HEK293 (cell line): ENCODE results near the gene CABP4.

ENCODE experiments used
- CTCF ChIA-PET: fragments of 350-600 bp; formaldehyde crosslinking; extraction: SDS; loops from one replicate; lab custom pipeline; 2021; ENCODE audit warnings: antibody characterized with exemption; lab: Yijun Ruan, JAX
- POLR2A ChIA-PET: fragments of 300-600 bp; formaldehyde crosslinking; extraction: SDS; loops from one replicate; lab custom pipeline; 2020; ENCODE audit warnings: antibody characterized with exemption, inconsistent platforms; lab: Yijun Ruan, JAX
- H3K27ac ChIP-seq: fragments of 200-500 bp; sonication (Bioruptor generic); 2 replicates; pipeline ENCODE4 v1.5.1; 2014; ENCODE audit warnings: low read depth, low read length, control low read depth, inconsistent platforms; ENCODE audit errors: extremely low read depth
- H3K36me3 ChIP-seq, 2 experiments: fragments of 200-500 bp in 1 of 2; sonication (Bioruptor generic) in 1 of 2; 1 replicate in 1 of 2; 2 replicates in 1 of 2; pipeline ENCODE4 v1.5.1; 2014 to 2017; ENCODE audit warnings: inconsistent platforms in 2 of 2, low read length in 2 of 2; ENCODE audit not compliant: control insufficient read depth in 2 of 2, insufficient read depth in 1 of 2
- H3K4me1 ChIP-seq: fragments of 200-500 bp; sonication (Bioruptor generic); 2 replicates; pipeline ENCODE4 v1.5.1; 2014; ENCODE audit warnings: mild to moderate bottlenecking, low read length, inconsistent platforms; ENCODE audit not compliant: control insufficient read depth, insufficient read depth
- H3K4me3 ChIP-seq: 2 replicates; pipeline ENCODE4 v1.5.1; 2011; ENCODE audit warnings: low read depth, mild to moderate bottlenecking, control low read depth, low read length, moderate library complexity
- H3K9me3 ChIP-seq: fragments of 200-500 bp; sonication (Bioruptor generic); 2 replicates; pipeline ENCODE4 v1.5.1; 2014; ENCODE audit warnings: low read depth, low read length, inconsistent platforms; ENCODE audit not compliant: control insufficient read depth, insufficient read depth
- BCL11B ChIP-seq: fragments of 450-650 bp; formaldehyde crosslinking; IDR thresholded peaks from 2 replicates; pipeline ENCODE4 v1.5.1; 2016; ENCODE audit warnings: low read depth, missing biosample characterization, missing genetic modification characterization
- PRDM6 ChIP-seq: fragments of 450-650 bp; formaldehyde crosslinking; IDR thresholded peaks from 2 replicates; pipeline ENCODE4 v1.5.1; 2017; ENCODE audit warnings: missing biosample characterization, missing genetic modification characterization
- WT1 ChIP-seq: fragments of 450-650 bp; formaldehyde crosslinking; IDR thresholded peaks from 2 replicates; pipeline ENCODE4 v1.5.1; 2016; ENCODE audit warnings: missing biosample characterization, missing genetic modification characterization
- YY2 ChIP-seq: fragments of 450-650 bp; formaldehyde crosslinking; IDR thresholded peaks from 2 replicates; pipeline ENCODE4 v1.5.1; 2016; ENCODE audit warnings: missing biosample characterization, missing genetic modification characterization
- ZBTB26 ChIP-seq: fragments of 450-650 bp; formaldehyde crosslinking; optimal IDR thresholded peaks from 2 replicates; pipeline ENCODE3; 2016; ENCODE audit warnings: missing biosample characterization, mild to moderate bottlenecking, missing genetic modification characterization
- ZIC2 ChIP-seq: fragments of 450-650 bp; formaldehyde crosslinking; IDR thresholded peaks from 2 replicates; pipeline ENCODE4 v1.5.1; 2016; ENCODE audit warnings: missing biosample characterization, missing genetic modification characterization
- ZNF138 ChIP-seq: fragments of 450-650 bp; formaldehyde crosslinking; IDR thresholded peaks from 2 replicates; pipeline ENCODE4 v1.5.1; 2016; ENCODE audit warnings: missing biosample characterization, missing genetic modification characterization, borderline replicate concordance
- ZNF175 ChIP-seq: fragments of 450-650 bp; formaldehyde crosslinking; IDR thresholded peaks from 2 replicates; pipeline ENCODE4 v1.5.1; 2016; ENCODE audit warnings: missing biosample characterization, missing genetic modification characterization
- ZNF19 ChIP-seq: fragments of 450-650 bp; formaldehyde crosslinking; IDR thresholded peaks from 2 replicates; pipeline ENCODE4; 2016; ENCODE audit warnings: missing biosample characterization, missing genetic modification characterization, low read depth
- ZNF202 ChIP-seq: fragments of 450-650 bp; formaldehyde crosslinking; IDR thresholded peaks from 2 replicates; pipeline ENCODE4 v1.5.1; 2016; ENCODE audit warnings: missing biosample characterization, missing genetic modification characterization, borderline replicate concordance
- ZNF24 ChIP-seq: fragments of 450-650 bp; formaldehyde crosslinking; IDR thresholded peaks from 2 replicates; pipeline ENCODE4 v1.5.1; 2016; ENCODE audit warnings: missing biosample characterization, missing genetic modification characterization
- ZNF266 ChIP-seq: fragments of 450-650 bp; formaldehyde crosslinking; IDR thresholded peaks from 2 replicates; pipeline ENCODE4 v1.5.1; 2016; ENCODE audit warnings: missing biosample characterization, missing genetic modification characterization, low read depth
- ZNF280D ChIP-seq: fragments of 450-650 bp; formaldehyde crosslinking; IDR thresholded peaks from 2 replicates; pipeline ENCODE4 v1.5.1; 2016; ENCODE audit warnings: missing biosample characterization, missing genetic modification characterization
- ZNF433 ChIP-seq: fragments of 450-650 bp; formaldehyde crosslinking; IDR thresholded peaks from 2 replicates; pipeline ENCODE4 v1.5.1; 2016; ENCODE audit warnings: missing biosample characterization, missing genetic modification characterization, low read depth
- ZNF513 ChIP-seq: fragments of 450-650 bp; IDR thresholded peaks from 2 replicates; pipeline ENCODE4 v1.5.1; 2018; ENCODE audit warnings: missing biosample characterization, missing genetic modification characterization
- ZNF561 ChIP-seq: fragments of 450-650 bp; IDR thresholded peaks from 2 replicates; pipeline ENCODE4 v1.5.1; 2018; ENCODE audit warnings: missing biosample characterization, missing genetic modification characterization, borderline replicate concordance
- ZNF777 ChIP-seq: fragments of 450-650 bp; formaldehyde crosslinking; IDR thresholded peaks from 2 replicates; pipeline ENCODE4 v1.5.1; 2017; ENCODE audit warnings: missing biosample characterization, missing genetic modification characterization, borderline replicate concordance
- ZSCAN16 ChIP-seq: fragments of 450-650 bp; formaldehyde crosslinking; IDR thresholded peaks from 2 replicates; pipeline ENCODE4 v1.5.1; 2016; ENCODE audit warnings: missing biosample characterization, missing genetic modification characterization
- ZSCAN30 ChIP-seq: fragments of 450-650 bp; IDR thresholded peaks from 2 replicates; pipeline ENCODE4 v1.5.1; 2018; ENCODE audit warnings: missing biosample characterization, mild to moderate bottlenecking, missing genetic modification characterization, moderate library complexity
- TF ChIP-seq, protein P1 (sequence below): fragments of 450-650 bp; formaldehyde crosslinking; IDR thresholded peaks from 2 replicates; pipeline ENCODE4 v1.5.1; 2016; ENCODE audit warnings: missing biosample characterization, missing genetic modification characterization
- TF ChIP-seq, protein P2 (sequence below): fragments of 450-650 bp; formaldehyde crosslinking; IDR thresholded peaks from 2 replicates; pipeline ENCODE4 v1.5.1; 2016; ENCODE audit warnings: missing biosample characterization, missing genetic modification characterization
- TF ChIP-seq, protein P3 (sequence below): fragments of 450-650 bp; formaldehyde crosslinking; IDR thresholded peaks from 2 replicates; pipeline ENCODE4 v1.5.1; 2016; ENCODE audit warnings: missing biosample characterization, missing genetic modification characterization

Gene CABP4

DNA sequence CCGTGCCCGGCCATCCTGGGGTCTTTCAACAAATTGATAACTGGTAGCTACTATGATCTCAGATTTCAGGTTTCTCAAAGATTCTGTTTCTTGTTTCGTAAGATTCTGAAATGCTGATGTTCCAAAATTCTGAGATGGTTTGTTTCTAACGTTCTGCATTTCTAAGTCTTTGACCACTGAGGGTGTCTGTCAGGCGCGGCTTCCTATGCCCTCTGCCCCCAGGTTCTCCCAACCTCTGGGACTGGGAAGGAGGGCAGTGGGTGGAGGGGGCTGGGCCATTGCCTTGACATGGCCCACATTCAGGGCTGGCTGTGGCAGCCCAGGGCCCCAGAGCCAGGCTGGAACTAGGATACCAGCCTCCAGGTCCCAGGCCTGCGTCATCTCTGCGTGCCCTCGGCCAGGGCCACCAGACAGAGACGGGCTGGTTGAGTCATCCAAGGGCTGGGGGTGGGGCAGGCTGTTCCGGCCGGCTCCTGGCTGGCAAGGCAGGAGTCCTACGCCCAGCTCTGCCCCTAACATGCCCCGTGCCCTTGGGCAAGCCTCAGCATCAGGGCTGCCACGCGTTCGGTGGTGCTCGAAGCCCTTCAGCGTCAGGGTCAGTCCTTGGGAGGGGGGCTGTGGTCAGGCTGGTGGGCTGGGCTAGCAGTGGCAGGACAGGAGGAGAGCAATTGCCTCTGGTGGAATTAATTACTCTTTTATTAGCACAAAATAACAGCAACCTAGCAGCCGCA is 8.7 kb downstream of the CABP4 start (continued):
- TF ChIP-seq ZNF280D (tag by site-specific recombination) (no peak), ZNF433 (tag by site-specific recombination) (no peak)

DNA sequence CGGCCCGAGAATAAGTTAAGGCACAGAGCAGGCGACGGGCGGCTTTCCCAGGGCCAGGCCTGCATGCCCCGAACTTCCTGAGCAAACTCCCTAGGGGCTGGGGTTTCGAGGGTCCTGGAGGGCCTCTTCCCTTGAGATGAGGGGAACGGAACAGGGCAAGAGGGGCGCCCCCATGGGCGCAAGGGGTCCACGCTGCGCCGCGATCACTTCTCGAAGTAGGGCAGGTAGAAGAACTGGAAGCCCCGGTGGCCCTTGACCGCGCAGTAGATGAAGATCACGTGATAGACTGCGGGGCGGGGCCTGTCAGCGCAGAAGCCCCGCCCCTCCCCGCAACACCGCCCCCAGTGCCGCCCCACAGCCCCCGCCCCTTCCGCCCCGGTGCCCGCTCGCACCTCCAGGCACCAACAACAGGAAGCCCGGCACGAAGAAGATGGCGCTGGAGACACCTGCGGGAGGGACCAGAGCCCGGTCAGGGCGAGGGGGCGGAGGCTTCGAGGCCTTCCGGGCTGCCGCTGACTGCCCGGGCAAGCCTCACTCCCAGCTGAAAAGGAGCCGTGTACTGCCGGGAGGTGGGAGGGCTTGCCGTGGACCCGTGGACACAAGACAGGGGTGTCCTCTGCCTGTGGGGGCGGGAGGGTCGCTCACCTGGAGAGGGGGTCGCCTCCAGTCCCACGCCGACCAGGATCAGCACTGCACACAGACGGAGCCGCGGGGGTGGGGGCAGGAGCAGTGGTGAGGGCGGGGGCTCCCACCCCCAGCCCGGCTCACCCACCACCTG is 9.4 kb downstream of the CABP4 start:
- peak overlapping the region; percentile 74 for H3K4me3 ChIP-seq
- POLR2A ChIA-PET: interaction anchor here (0.6 to 1.6 kb wide), 9 partner anchors 18 to 725 kb away, joined by 3 to 9 read pairs (median 4); partner anchors contain the start of genes AIP, PPP1CA and RAD9A
- CTCF ChIA-PET: interaction anchor here (0.5 to 1.7 kb wide), 6 partner anchors 15 to 203 kb away, joined by 3 to 6 read pairs (median 4); partner anchors contain the start of gene PPP1CA
- H3K27ac ChIP-seq: peak overlapping the region; percentile 61; the same call in 1 of the 2 replicates
- H3K4me1 ChIP-seq: no peaks in the 10 kb centered on the region; the same call in 1 of the 2 replicates
- no peaks in the 10 kb centered on the region for H3K36me3 ChIP-seq
- H3K9me3 ChIP-seq: no peaks in the 10 kb centered on the region
- no peak for TF ChIP-seq ZNF202
- TF ChIP-seq PRDM6: no peak
- TF ChIP-seq ZNF777 (tag by site-specific recombination): no peak
- TF ChIP-seq ZSCAN16: no peak
- no peak for TF ChIP-seq ZIC2
- TF ChIP-seq WT1 (tag by site-specific recombination): no peak
- TF ChIP-seq, protein P1, sequence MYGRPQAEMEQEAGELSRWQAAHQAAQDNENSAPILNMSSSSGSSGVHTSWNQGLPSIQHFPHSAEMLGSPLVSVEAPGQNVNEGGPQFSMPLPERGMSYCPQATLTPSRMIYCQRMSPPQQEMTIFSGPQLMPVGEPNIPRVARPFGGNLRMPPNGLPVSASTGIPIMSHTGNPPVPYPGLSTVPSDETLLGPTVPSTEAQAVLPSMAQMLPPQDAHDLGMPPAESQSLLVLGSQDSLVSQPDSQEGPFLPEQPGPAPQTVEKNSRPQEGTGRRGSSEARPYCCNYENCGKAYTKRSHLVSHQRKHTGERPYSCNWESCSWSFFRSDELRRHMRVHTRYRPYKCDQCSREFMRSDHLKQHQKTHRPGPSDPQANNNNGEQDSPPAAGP (tag by site-specific recombination): 0 out of 2 replicates have a peak, but pooled peaks have one; percentile 47
- peak; percentile 30 for TF ChIP-seq ZBTB26 (tag by site-specific recombination)
- no peak for TF ChIP-seq ZNF266
- TF ChIP-seq, protein P2, sequence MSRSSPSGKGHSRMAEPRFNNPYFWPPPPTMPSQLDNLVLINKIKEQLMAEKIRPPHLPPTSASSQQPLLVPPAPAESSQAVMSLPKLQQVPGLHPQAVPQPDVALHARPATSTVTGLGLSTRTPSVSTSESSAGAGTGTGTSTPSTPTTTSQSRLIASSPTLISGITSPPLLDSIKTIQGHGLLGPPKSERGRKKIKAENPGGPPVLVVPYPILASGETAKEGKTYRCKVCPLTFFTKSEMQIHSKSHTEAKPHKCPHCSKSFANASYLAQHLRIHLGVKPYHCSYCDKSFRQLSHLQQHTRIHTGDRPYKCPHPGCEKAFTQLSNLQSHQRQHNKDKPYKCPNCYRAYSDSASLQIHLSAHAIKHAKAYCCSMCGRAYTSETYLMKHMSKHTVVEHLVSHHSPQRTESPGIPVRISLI: no peak
- TF ChIP-seq ZSCAN30 (tag by site-specific recombination): no peak
- TF ChIP-seq ZNF175 (tag by site-specific recombination): no peak
- no peak for TF ChIP-seq ZNF513 (tag by site-specific recombination)
- no peak for TF ChIP-seq ZNF138 (tag by site-specific recombination)
- TF ChIP-seq ZNF561 (tag by site-specific recombination): no peak
- TF ChIP-seq ZNF24 (tag by site-specific recombination): no peak
- TF ChIP-seq YY2 (tag by site-specific recombination): no peak
- TF ChIP-seq ZNF19 (tag by site-specific recombination): no peak
- TF ChIP-seq BCL11B (tag by site-specific recombination): no peak
- TF ChIP-seq, protein P3, sequence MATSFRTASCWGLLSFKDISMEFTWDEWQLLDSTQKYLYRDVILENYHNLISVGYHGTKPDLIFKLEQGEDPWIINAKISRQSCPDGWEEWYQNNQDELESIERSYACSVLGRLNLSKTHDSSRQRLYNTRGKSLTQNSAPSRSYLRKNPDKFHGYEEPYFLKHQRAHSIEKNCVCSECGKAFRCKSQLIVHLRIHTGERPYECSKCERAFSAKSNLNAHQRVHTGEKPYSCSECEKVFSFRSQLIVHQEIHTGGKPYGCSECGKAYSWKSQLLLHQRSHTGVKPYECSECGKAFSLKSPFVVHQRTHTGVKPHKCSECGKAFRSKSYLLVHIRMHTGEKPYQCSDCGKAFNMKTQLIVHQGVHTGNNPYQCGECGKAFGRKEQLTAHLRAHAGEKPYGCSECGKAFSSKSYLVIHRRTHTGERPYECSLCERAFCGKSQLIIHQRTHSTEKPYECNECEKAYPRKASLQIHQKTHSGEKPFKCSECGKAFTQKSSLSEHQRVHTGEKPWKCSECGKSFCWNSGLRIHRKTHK (tag by site-specific recombination): no peak
